HL-60 (cell line): ENCODE results near the gene ATRN.

Experiments used
- DNase-seq, 2 experiments: peaks; one replicate each; pipeline ENCODE4 v3.0.0-alpha.2; 2010 to 2020; ENCODE audit warnings: low read depth in 1 of 2, low spot score in 1 of 2
- H3K27ac ChIP-seq: fragments of 250-450 bp; sonication (Bioruptor Pico); replicated peaks from 2 replicates; pipeline ENCODE4 v1.5.1; 2020; ENCODE audit warnings: mild to moderate bottlenecking, moderate library complexity
- H3K27me3 ChIP-seq: fragments of 250-450 bp; sonication (Bioruptor Pico); 2 replicates; pipeline ENCODE4 v1.5.1; 2021; ENCODE audit warnings: mild to moderate bottlenecking, moderate library complexity; ENCODE audit not compliant: insufficient read depth, poor library complexity, severe bottlenecking
- H3K4me3 ChIP-seq: replicated peaks from 2 replicates; pipeline ENCODE4 v1.5.1; 2011; ENCODE audit warnings: mild to moderate bottlenecking, control low read depth, low read length; ENCODE audit not compliant: insufficient read depth
- GABPA ChIP-seq: IDR thresholded peaks from 2 replicates; pipeline ENCODE4 v1.6.1; 2012; ENCODE audit warnings: low read depth
- POLR2AphosphoS5 ChIP-seq: IDR thresholded peaks from 2 replicates; pipeline ENCODE4 v1.6.1; 2012; ENCODE audit warnings: low read depth
- SPI1 ChIP-seq: IDR thresholded peaks from 2 replicates; pipeline ENCODE4 v1.6.1; 2012; ENCODE audit warnings: low read depth, mild to moderate bottlenecking, borderline replicate concordance
- TF ChIP-seq, protein P1 (sequence below): IDR thresholded peaks from one replicate; pipeline ENCODE4 v1.5.1; 2011; ENCODE audit warnings: low read length, control low read depth, inconsistent platforms; ENCODE audit not compliant: insufficient read depth
- TF ChIP-seq, protein P2 (sequence below): IDR thresholded peaks from 2 replicates; pipeline ENCODE4 v1.6.1; 2012; ENCODE audit warnings: low read depth; ENCODE audit not compliant: insufficient replicate concordance

The ATRN gene

DNA sequence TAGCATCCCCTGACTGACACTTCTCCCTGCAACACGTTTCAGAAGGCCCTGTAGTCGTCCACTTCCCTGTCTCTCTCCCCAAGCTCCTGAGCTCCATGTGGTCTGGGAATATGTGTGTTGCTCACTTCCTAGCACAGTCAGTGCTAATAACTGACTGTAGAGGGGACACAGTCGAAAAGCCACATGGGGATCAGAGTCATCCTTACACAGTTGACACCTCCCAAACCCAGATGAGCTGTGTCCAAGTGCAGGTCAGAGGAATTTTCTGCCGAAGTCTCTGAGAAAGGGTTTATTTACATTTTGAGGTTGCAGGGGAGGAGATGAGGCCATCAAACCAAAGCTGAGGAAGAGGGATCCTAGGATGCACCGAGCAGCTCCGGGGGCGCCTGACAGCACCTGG is 214.5 kb downstream of the ATRN start:
- peaks cover 36% of the 10 kb centered on the region for H3K27me3 ChIP-seq
- no peak for TF ChIP-seq POLR2AphosphoS5
- TF ChIP-seq, protein P1, sequence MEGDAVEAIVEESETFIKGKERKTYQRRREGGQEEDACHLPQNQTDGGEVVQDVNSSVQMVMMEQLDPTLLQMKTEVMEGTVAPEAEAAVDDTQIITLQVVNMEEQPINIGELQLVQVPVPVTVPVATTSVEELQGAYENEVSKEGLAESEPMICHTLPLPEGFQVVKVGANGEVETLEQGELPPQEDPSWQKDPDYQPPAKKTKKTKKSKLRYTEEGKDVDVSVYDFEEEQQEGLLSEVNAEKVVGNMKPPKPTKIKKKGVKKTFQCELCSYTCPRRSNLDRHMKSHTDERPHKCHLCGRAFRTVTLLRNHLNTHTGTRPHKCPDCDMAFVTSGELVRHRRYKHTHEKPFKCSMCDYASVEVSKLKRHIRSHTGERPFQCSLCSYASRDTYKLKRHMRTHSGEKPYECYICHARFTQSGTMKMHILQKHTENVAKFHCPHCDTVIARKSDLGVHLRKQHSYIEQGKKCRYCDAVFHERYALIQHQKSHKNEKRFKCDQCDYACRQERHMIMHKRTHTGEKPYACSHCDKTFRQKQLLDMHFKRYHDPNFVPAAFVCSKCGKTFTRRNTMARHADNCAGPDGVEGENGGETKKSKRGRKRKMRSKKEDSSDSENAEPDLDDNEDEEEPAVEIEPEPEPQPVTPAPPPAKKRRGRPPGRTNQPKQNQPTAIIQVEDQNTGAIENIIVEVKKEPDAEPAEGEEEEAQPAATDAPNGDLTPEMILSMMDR = no peak
- TF ChIP-seq, protein P2, sequence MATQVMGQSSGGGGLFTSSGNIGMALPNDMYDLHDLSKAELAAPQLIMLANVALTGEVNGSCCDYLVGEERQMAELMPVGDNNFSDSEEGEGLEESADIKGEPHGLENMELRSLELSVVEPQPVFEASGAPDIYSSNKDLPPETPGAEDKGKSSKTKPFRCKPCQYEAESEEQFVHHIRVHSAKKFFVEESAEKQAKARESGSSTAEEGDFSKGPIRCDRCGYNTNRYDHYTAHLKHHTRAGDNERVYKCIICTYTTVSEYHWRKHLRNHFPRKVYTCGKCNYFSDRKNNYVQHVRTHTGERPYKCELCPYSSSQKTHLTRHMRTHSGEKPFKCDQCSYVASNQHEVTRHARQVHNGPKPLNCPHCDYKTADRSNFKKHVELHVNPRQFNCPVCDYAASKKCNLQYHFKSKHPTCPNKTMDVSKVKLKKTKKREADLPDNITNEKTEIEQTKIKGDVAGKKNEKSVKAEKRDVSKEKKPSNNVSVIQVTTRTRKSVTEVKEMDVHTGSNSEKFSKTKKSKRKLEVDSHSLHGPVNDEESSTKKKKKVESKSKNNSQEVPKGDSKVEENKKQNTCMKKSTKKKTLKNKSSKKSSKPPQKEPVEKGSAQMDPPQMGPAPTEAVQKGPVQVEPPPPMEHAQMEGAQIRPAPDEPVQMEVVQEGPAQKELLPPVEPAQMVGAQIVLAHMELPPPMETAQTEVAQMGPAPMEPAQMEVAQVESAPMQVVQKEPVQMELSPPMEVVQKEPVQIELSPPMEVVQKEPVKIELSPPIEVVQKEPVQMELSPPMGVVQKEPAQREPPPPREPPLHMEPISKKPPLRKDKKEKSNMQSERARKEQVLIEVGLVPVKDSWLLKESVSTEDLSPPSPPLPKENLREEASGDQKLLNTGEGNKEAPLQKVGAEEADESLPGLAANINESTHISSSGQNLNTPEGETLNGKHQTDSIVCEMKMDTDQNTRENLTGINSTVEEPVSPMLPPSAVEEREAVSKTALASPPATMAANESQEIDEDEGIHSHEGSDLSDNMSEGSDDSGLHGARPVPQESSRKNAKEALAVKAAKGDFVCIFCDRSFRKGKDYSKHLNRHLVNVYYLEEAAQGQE = no peak
- TF ChIP-seq GABPA = no peak
- no peak for TF ChIP-seq SPI1
- DNase-seq = no peak
- no peak overlapping the region for H3K27ac ChIP-seq
- no peak overlapping the region for H3K4me3 ChIP-seq

- H3K27ac ChIP-seq = no peak overlapping the region
- no peak overlapping the region for H3K4me3 ChIP-seq
- no peak for DNase-seq
- peaks cover 25% of the 10 kb centered on the region for H3K27me3 ChIP-seq
- no peak for TF ChIP-seq SPI1
- no peak for TF ChIP-seq POLR2AphosphoS5
- TF ChIP-seq, protein P1 = no peak
- no peak for TF ChIP-seq GABPA
- TF ChIP-seq, protein P2 = no peak
Observed at GRCh38 chr20:3686421-3686820, 215.6 kb downstream of the ATRN start.

DNA sequence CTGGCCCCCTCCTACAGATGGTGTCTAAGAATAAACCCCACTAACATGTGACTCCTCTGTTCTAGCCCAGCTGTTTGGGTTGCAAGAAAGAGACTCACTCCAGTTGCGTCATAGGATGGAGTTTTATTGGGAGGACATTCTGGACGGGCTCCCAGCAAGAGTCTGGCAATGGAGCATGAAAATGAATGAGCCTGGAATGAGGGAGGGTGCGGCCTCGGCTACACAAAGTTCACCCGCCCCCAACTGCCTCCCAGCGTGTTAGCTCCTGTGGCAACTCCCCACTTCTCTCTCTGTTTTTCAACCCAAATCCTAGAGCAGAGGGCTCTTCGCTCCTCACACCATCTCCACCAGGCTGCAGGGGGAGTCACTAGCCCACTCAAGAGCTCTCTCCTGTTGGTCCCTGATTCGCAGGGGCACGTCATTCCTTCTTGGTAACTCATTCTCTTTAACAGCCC is 216.1 kb downstream of the ATRN start:
- peaks cover 21% of the 10 kb centered on the region for H3K27me3 ChIP-seq
- TF ChIP-seq, protein P1 = no peak
- TF ChIP-seq GABPA = no peak
- no peak for TF ChIP-seq SPI1
- no peak for TF ChIP-seq POLR2AphosphoS5
- TF ChIP-seq, protein P2 = no peak
- H3K27ac ChIP-seq = no peak overlapping the region
- no peak overlapping the region for H3K4me3 ChIP-seq
- no peak for DNase-seq
